ENCODE measurements around the gene SEMA4A.
A peak's percentile ranks its signal among the peaks of the same experiment; 100 is the strongest.
"Not testable (repeated sequence)": the region's sequence is repeated elsewhere in the genome, so short reads cannot be mapped to it uniquely, and the experiment has no call there.

The SEMA4A gene

DNA sequence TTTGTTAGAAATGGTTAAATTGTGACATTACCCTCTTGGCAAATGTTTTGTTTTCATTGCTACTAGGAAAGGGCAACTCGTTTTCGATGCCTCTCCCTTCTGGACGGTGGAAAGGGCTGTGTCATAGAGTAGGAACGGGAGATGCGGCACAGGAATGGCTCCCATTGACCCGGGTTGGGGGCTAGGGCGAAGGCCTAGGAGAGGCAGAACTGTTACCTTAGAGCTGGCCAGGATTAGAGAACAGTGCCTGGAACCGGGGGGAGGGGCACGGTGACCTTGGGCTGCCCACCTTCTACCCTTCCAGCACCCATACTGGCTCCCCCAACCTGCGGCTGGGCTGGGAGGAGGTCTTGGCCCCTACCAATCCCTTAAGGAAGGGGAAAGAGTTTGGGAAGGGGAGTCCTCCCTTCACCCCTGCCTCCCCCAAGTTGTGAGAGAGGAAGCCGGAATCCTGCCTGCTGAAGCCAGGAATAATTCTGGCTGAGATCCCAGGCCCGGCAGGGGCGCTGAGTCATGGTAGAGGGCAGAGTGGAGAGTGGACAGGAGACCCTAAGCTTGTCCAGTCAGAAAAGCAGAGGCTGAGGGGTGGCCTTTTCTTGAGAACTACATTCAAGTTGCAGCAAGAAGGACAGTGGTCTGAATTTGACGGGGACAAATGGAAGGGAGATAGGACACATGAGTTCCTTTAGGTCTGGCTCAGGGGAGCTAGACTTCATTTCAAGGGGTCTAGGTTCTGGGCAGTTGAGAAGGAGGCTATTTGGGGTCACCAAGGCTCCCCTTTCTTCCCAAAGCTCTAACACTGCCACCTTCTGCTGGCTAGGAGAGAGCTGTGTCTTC, 30.6 kb upstream of the SEMA4A start:
- peak overlapping the region; percentile 78 to 100 for H3K4me3 ChIP-seq
- peaks cover 0 to 12% (median 0%) of the 10 kb centered on the region in 3 donors for H3K36me3 ChIP-seq
- peak overlapping the region; percentile 92 to 99 for H3K27ac ChIP-seq
- TF ChIP-seq, protein P1, sequence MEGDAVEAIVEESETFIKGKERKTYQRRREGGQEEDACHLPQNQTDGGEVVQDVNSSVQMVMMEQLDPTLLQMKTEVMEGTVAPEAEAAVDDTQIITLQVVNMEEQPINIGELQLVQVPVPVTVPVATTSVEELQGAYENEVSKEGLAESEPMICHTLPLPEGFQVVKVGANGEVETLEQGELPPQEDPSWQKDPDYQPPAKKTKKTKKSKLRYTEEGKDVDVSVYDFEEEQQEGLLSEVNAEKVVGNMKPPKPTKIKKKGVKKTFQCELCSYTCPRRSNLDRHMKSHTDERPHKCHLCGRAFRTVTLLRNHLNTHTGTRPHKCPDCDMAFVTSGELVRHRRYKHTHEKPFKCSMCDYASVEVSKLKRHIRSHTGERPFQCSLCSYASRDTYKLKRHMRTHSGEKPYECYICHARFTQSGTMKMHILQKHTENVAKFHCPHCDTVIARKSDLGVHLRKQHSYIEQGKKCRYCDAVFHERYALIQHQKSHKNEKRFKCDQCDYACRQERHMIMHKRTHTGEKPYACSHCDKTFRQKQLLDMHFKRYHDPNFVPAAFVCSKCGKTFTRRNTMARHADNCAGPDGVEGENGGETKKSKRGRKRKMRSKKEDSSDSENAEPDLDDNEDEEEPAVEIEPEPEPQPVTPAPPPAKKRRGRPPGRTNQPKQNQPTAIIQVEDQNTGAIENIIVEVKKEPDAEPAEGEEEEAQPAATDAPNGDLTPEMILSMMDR (IDR thresholded peaks at IDR 0.05) = no peak
- no peaks in the 10 kb centered on the region for H3K27me3 ChIP-seq
- peak; percentile 90 to 96 for DNase-seq
- H3K4me1 ChIP-seq = peaks cover 18 to 94% (median 86%) of the 10 kb centered on the region in 4 donors
- no peaks in the 10 kb centered on the region for H3K9me3 ChIP-seq
- intact Hi-C loops (cut with DNase I; ENCODE audit: low total_unique reads) = no loop called here

DNA sequence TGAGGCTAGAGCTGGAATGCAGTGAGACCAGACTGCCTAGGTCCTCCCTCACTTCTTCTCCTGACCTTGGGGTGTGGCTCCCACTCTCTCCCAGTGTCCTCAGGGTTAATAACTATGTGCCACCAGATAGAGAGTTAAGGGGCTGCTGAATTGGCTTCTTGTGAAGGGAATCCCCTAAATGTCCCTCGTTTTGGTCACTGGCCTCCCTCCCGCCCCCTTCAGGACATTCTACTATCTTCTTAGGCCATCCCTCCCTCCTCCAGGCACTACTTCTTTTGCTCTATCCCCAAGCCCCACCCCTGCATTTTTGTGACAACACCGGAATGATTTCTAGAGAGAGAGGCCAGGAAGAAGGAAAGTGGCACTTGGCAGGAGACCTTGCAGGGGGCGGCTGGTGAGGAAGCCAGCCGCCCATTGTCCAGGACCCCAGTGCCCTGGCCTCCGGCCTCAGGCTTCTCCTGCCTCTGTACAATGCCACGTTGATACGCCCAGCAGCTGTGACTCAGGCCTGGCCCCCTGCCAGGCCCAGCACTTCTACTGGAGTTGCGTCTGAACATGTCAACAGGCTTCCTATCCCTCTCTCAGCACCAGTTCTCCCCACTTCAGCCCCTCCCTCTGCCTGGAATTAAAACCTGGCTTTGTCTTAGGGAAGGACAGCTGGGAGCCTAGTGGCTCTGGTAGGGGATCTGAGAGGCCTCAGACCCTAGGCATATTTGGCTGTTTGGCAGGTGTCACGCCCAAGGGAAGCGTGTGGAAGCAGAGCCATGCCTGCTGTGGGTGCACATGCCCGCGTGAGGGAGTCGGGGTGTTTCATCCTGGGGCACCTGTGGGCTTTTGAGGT, 29.8 kb upstream of the SEMA4A start:
- peak overlapping the region; percentile 78 to 100 for H3K4me3 ChIP-seq
- H3K9me3 ChIP-seq = no peaks in the 10 kb centered on the region
- peak overlapping the region; percentile 92 to 99 for H3K27ac ChIP-seq
- TF ChIP-seq, protein P1 (IDR thresholded peaks at IDR 0.05) = peak in 1 of 2 experiments; percentile 12
- DNase-seq = peak; percentile 98 to 99
- no peaks in the 10 kb centered on the region for H3K27me3 ChIP-seq
- H3K36me3 ChIP-seq = peaks cover 0 to 12% (median 0%) of the 10 kb centered on the region in 3 donors
- peaks cover 22 to 99% (median 92%) of the 10 kb centered on the region in 4 donors for H3K4me1 ChIP-seq
- intact Hi-C loops (cut with DNase I; ENCODE audit: low total_unique reads) = no loop called here

DNA sequence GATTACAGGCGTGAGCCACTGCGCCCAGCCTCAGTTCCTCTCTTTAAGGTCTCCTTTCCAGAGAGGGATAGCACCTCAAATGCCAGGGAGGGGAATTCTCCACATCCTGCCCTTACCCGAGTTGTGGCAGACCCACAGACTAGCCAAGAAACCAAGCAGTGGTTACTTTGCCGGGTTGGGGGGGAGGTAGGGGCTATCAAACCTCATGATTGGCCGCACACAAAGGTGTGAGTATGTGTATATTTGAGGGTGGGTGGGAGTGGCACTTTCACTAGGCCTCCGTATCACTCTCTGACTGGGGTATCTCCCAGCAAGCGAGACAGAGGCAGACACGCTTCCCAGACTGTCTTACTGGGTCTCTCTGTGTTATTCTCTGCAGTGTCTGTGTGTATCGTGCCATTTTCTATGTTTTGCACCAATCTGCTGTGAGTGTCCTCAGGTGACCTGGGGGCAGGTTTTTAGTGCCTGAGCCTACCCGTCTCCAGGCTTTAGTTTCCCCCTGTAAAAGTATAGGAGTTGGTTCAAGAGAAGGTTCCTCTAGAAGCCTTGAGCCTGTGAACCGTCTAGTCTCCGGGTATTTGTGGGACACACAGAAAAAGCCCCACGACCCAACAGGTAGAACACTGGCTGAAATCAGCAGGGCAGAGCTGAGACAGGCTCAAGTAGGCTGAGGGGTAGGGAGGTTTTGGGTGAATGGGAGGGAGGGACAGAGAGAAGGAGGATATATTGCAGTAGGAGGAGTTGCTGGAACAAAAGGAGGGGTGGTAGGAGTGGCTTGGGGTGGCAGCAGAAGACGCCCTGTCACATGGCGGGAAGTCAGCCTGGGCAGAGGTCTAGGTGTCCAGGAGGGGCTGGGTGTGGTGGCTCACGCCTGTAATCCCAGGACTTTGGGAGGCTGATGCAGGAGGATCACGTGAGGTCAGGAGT, 28.6 kb upstream of the SEMA4A start:
- intact Hi-C loops (cut with DNase I; ENCODE audit: low total_unique reads) = no loop called here
- peak; percentile 71 to 84 for DNase-seq
- Histone ChIP-seq H3K36me3 (peaks cover 0 to 8% (median 0%) of the 10 kb centered on the region in 3 donors), H3K4me3 (peak overlapping the region; percentile 78 to 100), H3K27ac (peak overlapping the region; percentile 92 to 99), H3K9me3 (no peaks in the 10 kb centered on the region), H3K4me1 (peaks cover 22 to 99% (median 92%) of the 10 kb centered on the region in 4 donors), H3K27me3 (no peaks in the 10 kb centered on the region)
- TF ChIP-seq, protein P1 (IDR thresholded peaks at IDR 0.05) = no peak

DNA sequence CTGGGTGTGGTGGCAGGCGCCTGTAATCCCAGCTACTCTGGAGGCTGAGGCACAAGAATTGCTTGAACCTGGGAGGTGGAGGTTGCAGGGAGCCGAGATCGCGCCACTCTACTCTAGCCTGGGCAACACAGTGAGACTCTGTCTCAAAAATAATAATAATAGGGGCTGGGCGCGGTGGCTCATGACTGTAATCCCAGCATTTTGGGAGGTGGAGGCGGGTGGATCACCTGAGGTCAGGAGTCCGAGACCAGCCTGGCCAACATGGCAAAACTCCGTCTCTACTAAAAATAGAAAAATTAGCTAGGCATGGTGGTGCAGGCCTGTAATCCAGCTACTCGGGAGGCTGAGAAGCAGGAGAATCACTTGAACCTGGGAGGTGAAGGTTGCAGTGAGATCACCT, 27.8 kb upstream of the SEMA4A start:
- H3K4me1 ChIP-seq = peaks cover 17 to 99% (median 92%) of the 10 kb centered on the region in 4 donors
- H3K27me3 ChIP-seq; intact Hi-C loops (cut with DNase I; ENCODE audit: low total_unique reads); H3K9me3 ChIP-seq; H3K36me3 ChIP-seq: not testable (repeated sequence)
- peak in 1 of 2 donors; percentile 25 for DNase-seq
- H3K4me3 ChIP-seq = peak overlapping the region; percentile 78 to 100
- H3K27ac ChIP-seq = peak overlapping the region; percentile 92 to 99

DNA sequence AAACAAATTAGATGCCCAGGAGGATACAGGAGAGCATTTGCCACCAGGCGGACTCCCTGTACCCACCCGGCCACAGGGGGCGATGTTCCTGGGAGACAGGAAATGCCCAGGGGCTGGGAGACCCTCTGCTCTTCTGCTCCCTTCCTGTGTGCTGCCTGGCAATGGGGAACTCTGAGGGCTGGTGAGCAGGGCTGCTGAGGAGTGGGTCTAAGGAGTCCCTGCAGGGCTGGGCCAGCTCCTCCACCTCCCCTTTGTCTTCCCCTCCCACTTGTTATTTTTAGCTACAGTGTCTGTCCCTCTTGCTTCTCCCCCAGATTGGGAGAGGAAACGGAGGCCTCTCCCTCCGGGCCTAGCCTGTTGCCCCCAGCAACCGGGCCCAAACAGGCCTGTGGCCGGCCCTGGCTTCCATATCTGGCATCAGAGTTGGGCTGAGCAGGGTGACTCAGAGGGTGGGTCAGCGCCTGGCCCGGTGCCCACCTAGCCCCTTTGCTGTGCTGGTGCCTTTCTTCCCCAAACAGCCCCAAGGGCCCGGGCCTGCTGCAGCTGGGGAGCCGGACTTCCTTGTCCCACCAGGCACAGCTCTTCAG, 27.2 kb upstream of the SEMA4A start:
- intact Hi-C loops (cut with DNase I; ENCODE audit: low total_unique reads) = no loop called here
- peaks cover 17 to 98% (median 90%) of the 10 kb centered on the region in 4 donors for H3K4me1 ChIP-seq
- TF ChIP-seq, protein P1 (IDR thresholded peaks at IDR 0.05) = peak; percentile 20 to 31
- peak; percentile 94 to 97 for DNase-seq
- H3K4me3 ChIP-seq = peak overlapping the region; percentile 78 to 100
- H3K27ac ChIP-seq = peak overlapping the region; percentile 92 to 99
- no peaks in the 10 kb centered on the region for H3K9me3 ChIP-seq
- no peaks in the 10 kb centered on the region for H3K27me3 ChIP-seq
- peaks cover 8% of the 10 kb centered on the region in 3 donors for H3K36me3 ChIP-seq

Data from tibial artery (tissue), 4 donors.